Mesendoderm (in vitro differentiated cells): ENCODE measurements around the gene PDE6B.
A peak's percentile ranks its signal among the peaks of the same experiment; 100 is the strongest.

Experiments used
- DNase-seq: peaks from one replicate; pipeline ENCODE4 v3.0.0; 2013
- H2AK5ac ChIP-seq: 2 replicates; pipeline ENCODE4 v1.6.1; 2013; ENCODE audit warnings: low read length, inconsistent platforms
- H2BK120ac ChIP-seq: 2 replicates; pipeline ENCODE4 v1.6.1; 2013; ENCODE audit warnings: low read depth, mild to moderate bottlenecking, low read length, moderate library complexity, mixed read lengths
- H2BK15ac ChIP-seq: replicated peaks from 2 replicates; pipeline ENCODE4 v1.6.1; 2013; ENCODE audit warnings: low read depth, mild to moderate bottlenecking, moderate library complexity
- H2BK5ac ChIP-seq: 2 replicates; pipeline ENCODE4 v1.6.1; 2013; ENCODE audit warnings: low read length, inconsistent platforms
- H3K18ac ChIP-seq: 2 replicates; pipeline ENCODE4 v1.6.1; 2013; ENCODE audit warnings: mild to moderate bottlenecking, low read length, mixed read lengths
- H3K23ac ChIP-seq: one replicate; pipeline ENCODE4 v1.6.1; 2013; ENCODE audit warnings: low read length
- H3K27ac ChIP-seq: 2 replicates; pipeline ENCODE4 v1.5.1; 2013; ENCODE audit warnings: low read depth, mild to moderate bottlenecking, inconsistent platforms, low read length, moderate library complexity
- H3K27me3 ChIP-seq: 2 replicates; pipeline ENCODE4 v1.6.1; 2013; ENCODE audit warnings: low read length, control low read depth, mild to moderate bottlenecking, inconsistent platforms; ENCODE audit not compliant: insufficient read depth, poor library complexity
- H3K36me3 ChIP-seq: 2 replicates; pipeline ENCODE4 v1.6.1; 2013; ENCODE audit warnings: low read length, inconsistent platforms; ENCODE audit not compliant: control insufficient read depth, insufficient read depth
- H3K4ac ChIP-seq: one replicate; pipeline ENCODE4 v1.6.1; 2013; ENCODE audit warnings: low read depth, mild to moderate bottlenecking, low read length, moderate library complexity
- H3K4me1 ChIP-seq: 2 replicates; pipeline ENCODE4 v1.6.1; 2013; ENCODE audit warnings: low read depth, low read length, inconsistent platforms; ENCODE audit not compliant: control insufficient read depth
- H3K4me2 ChIP-seq: 2 replicates; pipeline ENCODE4 v1.6.1; 2013; ENCODE audit warnings: low read length
- H3K4me3 ChIP-seq: 2 replicates; pipeline ENCODE4 v1.5.1; 2013; ENCODE audit warnings: mild to moderate bottlenecking, low read length
- H3K56ac ChIP-seq: one replicate; pipeline ENCODE4 v1.6.1; 2013; ENCODE audit warnings: low read length
- H3K79me1 ChIP-seq: 2 replicates; pipeline ENCODE4 v1.6.1; 2013; ENCODE audit warnings: low read length, inconsistent platforms
- H3K79me2 ChIP-seq: 2 replicates; pipeline ENCODE4 v1.6.1; 2013; ENCODE audit warnings: mild to moderate bottlenecking, low read length; ENCODE audit not compliant: control insufficient read depth, insufficient read depth
- H3K9ac ChIP-seq: 2 replicates; pipeline ENCODE4 v1.6.1; 2013; ENCODE audit warnings: low read length, inconsistent platforms
- H4K5ac ChIP-seq: one replicate; pipeline ENCODE4 v1.6.1; 2013; ENCODE audit warnings: low read length
- H4K8ac ChIP-seq: one replicate; pipeline ENCODE4 v1.6.1; 2013; ENCODE audit warnings: low read depth, mild to moderate bottlenecking, control low read depth, low read length, moderate library complexity
- WGBS: extraction: QIAGEN DNeasy Blood & Tissue Kit; methylation state at CpG from one replicate; pipeline ENCODE4 v1.1.7; 2013; ENCODE audit warnings: low lambda C conversion rate, missing lambda C conversion rate; ENCODE audit not compliant: insufficient coverage; ENCODE audit errors: extremely low coverage; 5-methylcytosine and 5-hydroxymethylcytosine counted together

PDE6B gene

GRCh38 chr4:602559-602942 is 22.8 kb upstream of the PDE6B start:
- H2BK15ac ChIP-seq, result no peak overlapping the region
- no peak overlapping the region for H3K56ac ChIP-seq
- H3K36me3 ChIP-seq, result no peaks in the 10 kb centered on the region
- no peak overlapping the region for H3K23ac ChIP-seq
- no peaks in the 10 kb centered on the region for H3K79me1 ChIP-seq
- peak; percentile 83 for DNase-seq
- no peak overlapping the region for H4K8ac ChIP-seq
- no peak overlapping the region for H2BK5ac ChIP-seq
- H2BK120ac ChIP-seq, result no peak overlapping the region
- no peak overlapping the region for H3K4ac ChIP-seq
- H3K18ac ChIP-seq, result no peak overlapping the region
- H4K5ac ChIP-seq, result no peak overlapping the region
- no peak overlapping the region for H3K9ac ChIP-seq
- no peaks in the 10 kb centered on the region for H3K79me2 ChIP-seq
- H3K4me1 ChIP-seq, result no peaks in the 10 kb centered on the region
- no peak overlapping the region for H2AK5ac ChIP-seq
- no peak overlapping the region for H3K27ac ChIP-seq
- no peaks in the 10 kb centered on the region for H3K27me3 ChIP-seq
- H3K4me3 ChIP-seq, result no peak overlapping the region
- no CpG with 5 or more reads among the region's 8 CpGs for WGBS
- H3K4me2 ChIP-seq, result no peak overlapping the region

GRCh38 chr4:604131-604530 is 21.2 kb upstream of the PDE6B start:
- Histone ChIP-seq H3K4me1 (no peaks in the 10 kb centered on the region), H2BK5ac (no peak overlapping the region), H3K79me1 (no peaks in the 10 kb centered on the region), H4K8ac (no peak overlapping the region), H3K36me3 (no peaks in the 10 kb centered on the region), H3K27ac (no peak overlapping the region), H3K18ac (no peak overlapping the region), H3K56ac (no peak overlapping the region), H4K5ac (no peak overlapping the region), H3K9ac (no peak overlapping the region), H3K4ac (no peak overlapping the region), H3K79me2 (no peaks in the 10 kb centered on the region), H2AK5ac (no peak overlapping the region), H3K27me3 (no peaks in the 10 kb centered on the region), H2BK15ac (no peak overlapping the region), H3K4me2 (no peak overlapping the region), H3K23ac (no peak overlapping the region), H3K4me3 (no peak overlapping the region), H2BK120ac (no peak overlapping the region)
- no CpG with 5 or more reads among the region's 3 CpGs for WGBS
- DNase-seq, result no peak

- WGBS, result no CpG with 5 or more reads among the region's 17 CpGs
- H4K5ac ChIP-seq, result no peak overlapping the region
- H3K4ac ChIP-seq, result no peak overlapping the region
- H3K23ac ChIP-seq, result no peak overlapping the region
- H3K79me2 ChIP-seq, result no peaks in the 10 kb centered on the region
- no peak overlapping the region for H2BK120ac ChIP-seq
- H3K4me1 ChIP-seq, result no peaks in the 10 kb centered on the region
- no peak overlapping the region for H2BK5ac ChIP-seq
- H4K8ac ChIP-seq, result no peak overlapping the region
- no peak overlapping the region for H3K56ac ChIP-seq
- H3K18ac ChIP-seq, result no peak overlapping the region
- no peak overlapping the region for H3K4me3 ChIP-seq
- no peak overlapping the region for H3K9ac ChIP-seq
- DNase-seq, result no peak
- H3K27ac ChIP-seq, result no peak overlapping the region
- H3K36me3 ChIP-seq, result no peaks in the 10 kb centered on the region
- no peak overlapping the region for H2BK15ac ChIP-seq
- H3K4me2 ChIP-seq, result no peak overlapping the region
- no peaks in the 10 kb centered on the region for H3K79me1 ChIP-seq
- no peak overlapping the region for H2AK5ac ChIP-seq
- H3K27me3 ChIP-seq, result no peaks in the 10 kb centered on the region
Observed at GRCh38 chr4:605702-606425, 19.5 kb upstream of the PDE6B start.

- Histone ChIP-seq H2BK120ac (no peak overlapping the region), H4K5ac (no peak overlapping the region), H3K56ac (no peak overlapping the region), H2BK5ac (no peak overlapping the region), H2AK5ac (no peak overlapping the region), H4K8ac (no peak overlapping the region), H3K79me1 (no peaks in the 10 kb centered on the region), H3K4ac (no peak overlapping the region), H3K9ac (no peak overlapping the region), H3K23ac (no peak overlapping the region), H3K36me3 (no peaks in the 10 kb centered on the region), H3K4me2 (no peak overlapping the region), H2BK15ac (no peak overlapping the region), H3K4me1 (no peaks in the 10 kb centered on the region), H3K18ac (no peak overlapping the region), H3K27me3 (no peaks in the 10 kb centered on the region), H3K4me3 (no peak overlapping the region), H3K79me2 (no peaks in the 10 kb centered on the region), H3K27ac (no peak overlapping the region)
- WGBS, result no CpG with 5 or more reads among the region's 7 CpGs
- DNase-seq, result no peak
Observed at GRCh38 chr4:608236-608635, 17.1 kb upstream of the PDE6B start.

GRCh38 chr4:609400-610050 is 15.8 kb upstream of the PDE6B start:
- H3K4me2 ChIP-seq, result no peak overlapping the region
- no peaks in the 10 kb centered on the region for H3K4me1 ChIP-seq
- H3K56ac ChIP-seq, result no peak overlapping the region
- no peak overlapping the region for H2BK15ac ChIP-seq
- no peak overlapping the region for H3K18ac ChIP-seq
- no peak for DNase-seq
- H2AK5ac ChIP-seq, result no peak overlapping the region
- H4K5ac ChIP-seq, result no peak overlapping the region
- no peaks in the 10 kb centered on the region for H3K79me2 ChIP-seq
- no peak overlapping the region for H2BK120ac ChIP-seq
- no peak overlapping the region for H3K27ac ChIP-seq
- no peak overlapping the region for H4K8ac ChIP-seq
- H3K79me1 ChIP-seq, result no peaks in the 10 kb centered on the region
- no peak overlapping the region for H3K4me3 ChIP-seq
- no peak overlapping the region for H3K9ac ChIP-seq
- H3K27me3 ChIP-seq, result no peaks in the 10 kb centered on the region
- no peaks in the 10 kb centered on the region for H3K36me3 ChIP-seq
- no peak overlapping the region for H3K4ac ChIP-seq
- no CpG with 5 or more reads among the region's 8 CpGs for WGBS
- no peak overlapping the region for H2BK5ac ChIP-seq
- no peak overlapping the region for H3K23ac ChIP-seq
